ENCODE measurements around the gene ASTN2.

- no peak for TF ChIP-seq CTCF (conservative IDR thresholded peaks at IDR 0.05 in 1 of 2, IDR thresholded peaks at IDR 0.05 in 1 of 2; ENCODE audit: extremely low read depth in 1 of 2, insufficient read depth in 1 of 2, low read depth in 1 of 2, low read length in 2 of 2)
- TF ChIP-seq EZH2 (IDR thresholded peaks at IDR 0.05; ENCODE audit: borderline replicate concordance, low read length) = no peak
Observed at GRCh38 chr9:116539549-116539948, 875.3 kb downstream of the ASTN2 start.
